Measurements from ENCODE around the gene DERL2.

Gene DERL2

GRCh38 chr17:5485270-5486205 is at the start of gene DERL2:
Gene DERL2, minus strand, starts transcription at chr17:5486178. Its CDS starts 17 bp downstream, at chr17:5486161.
- Histone ChIP-seq H3K4me3 (ENCODE audit: insufficient read length, low read depth) (peak within 1 kb of the TSS; percentile 86), H3K4me1 (ENCODE audit: insufficient read depth, insufficient read length) (no peaks in the 10 kb centered on the region), H3K9me3 (ENCODE audit: insufficient read depth, low read length) (no peaks in the 10 kb centered on the region), H3K9ac (ENCODE audit: insufficient read length, low read depth) (peak within 1 kb of the TSS; percentile 88), H3K27me3 (ENCODE audit: insufficient read depth, insufficient read length) (no peaks in the 10 kb centered on the region), H3K36me3 (ENCODE audit: insufficient read depth, insufficient read length, low read length) (peaks cover 72% of the 10 kb centered on the region)
- no peak for DNase-seq (ENCODE audit: low read depth, low spot score)
- no peak for TF ChIP-seq SUZ12 (IDR thresholded peaks at IDR 0.05; ENCODE audit: extremely low read depth, insufficient read depth, insufficient read length)
- peak; percentile 16 for TF ChIP-seq YY1 (IDR thresholded peaks at IDR 0.05; ENCODE audit: insufficient read depth, insufficient read length)
- no peak for TF ChIP-seq ZNF274 (IDR thresholded peaks at IDR 0.05; ENCODE audit: low read depth, low read length)

DNA sequence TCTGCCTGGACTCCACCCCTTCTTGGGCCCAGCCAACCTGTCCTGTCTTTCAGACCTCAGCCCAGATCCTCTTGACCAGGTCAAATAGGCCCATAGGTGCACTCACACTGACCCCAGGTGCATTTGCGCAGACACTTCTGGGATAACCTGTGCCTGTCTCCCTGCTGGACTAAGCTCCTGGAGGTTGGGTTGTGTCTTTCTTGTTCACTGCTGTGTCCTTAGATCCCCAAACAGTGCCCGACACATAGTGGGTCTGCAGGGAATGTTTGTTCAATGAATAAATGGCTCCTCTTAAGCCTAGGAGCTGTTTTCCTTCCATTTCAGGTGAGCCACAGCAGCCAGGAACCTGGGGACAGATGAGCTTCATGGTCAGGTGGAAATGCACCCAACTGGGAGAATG is 49.5 kb upstream of the DERL2 start:
- TF ChIP-seq SUZ12 (IDR thresholded peaks at IDR 0.05; ENCODE audit: extremely low read depth, insufficient read depth, insufficient read length) (no peak), YY1 (IDR thresholded peaks at IDR 0.05; ENCODE audit: insufficient read depth, insufficient read length) (no peak), ZNF274 (IDR thresholded peaks at IDR 0.05; ENCODE audit: low read depth, low read length) (no peak)
- H3K9me3 ChIP-seq (ENCODE audit: insufficient read depth, low read length) = no peaks in the 10 kb centered on the region
- DNase-seq (ENCODE audit: low read depth, low spot score) = no peak
- H3K4me1 ChIP-seq (ENCODE audit: insufficient read depth, insufficient read length) = no peaks in the 10 kb centered on the region
- no peaks in the 10 kb centered on the region for H3K36me3 ChIP-seq (ENCODE audit: insufficient read depth, insufficient read length, low read length)
- H3K4me3 ChIP-seq (ENCODE audit: insufficient read length, low read depth) = no peak overlapping the region
- H3K27me3 ChIP-seq (ENCODE audit: insufficient read depth, insufficient read length) = no peaks in the 10 kb centered on the region
- no peak overlapping the region for H3K9ac ChIP-seq (ENCODE audit: insufficient read length, low read depth)

DNA sequence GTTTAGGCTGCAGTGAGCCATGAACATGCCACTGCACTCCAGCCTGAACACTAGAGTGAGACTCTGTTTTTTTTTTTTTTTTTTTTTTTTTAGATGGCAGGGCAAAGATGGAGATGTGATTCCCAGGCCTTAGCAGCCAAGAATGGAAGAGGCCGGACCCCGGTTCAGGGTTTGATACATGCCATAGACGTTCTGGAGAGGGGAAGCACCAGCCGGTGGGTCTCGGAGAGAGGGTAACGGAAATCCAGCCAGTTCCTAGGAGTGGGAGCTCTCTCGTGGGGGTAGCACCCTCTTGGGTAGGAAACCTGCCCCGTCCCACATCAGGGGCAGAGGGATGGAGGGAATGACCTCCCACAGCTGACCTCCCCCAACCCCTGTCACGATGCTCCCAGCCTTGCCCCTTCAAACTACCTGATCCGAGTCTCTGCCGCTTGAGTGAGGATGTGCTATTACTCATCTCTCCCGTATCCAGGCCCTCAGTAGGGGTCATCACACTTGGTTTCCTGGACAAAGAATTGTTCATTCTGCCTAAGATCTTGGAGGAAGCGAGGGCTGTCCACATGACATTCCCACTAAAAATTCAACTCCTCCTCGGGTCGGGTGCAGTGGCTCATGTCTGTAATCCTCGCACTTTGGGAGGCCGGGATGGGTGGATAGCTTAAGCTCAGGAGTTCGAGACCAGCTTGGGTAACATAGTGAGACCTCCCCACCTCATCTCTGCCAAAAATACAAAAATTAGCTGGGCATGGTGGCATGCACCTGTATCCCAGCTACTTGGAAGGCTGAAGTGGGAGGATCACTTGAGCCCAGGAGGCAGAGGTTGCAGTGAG is 47.7 kb upstream of the DERL2 start:
- Histone ChIP-seq H3K36me3 (ENCODE audit: insufficient read depth, insufficient read length, low read length) (no peaks in the 10 kb centered on the region), H3K4me3 (ENCODE audit: insufficient read length, low read depth) (no peak overlapping the region), H3K9me3 (ENCODE audit: insufficient read depth, low read length) (no peaks in the 10 kb centered on the region), H3K9ac (ENCODE audit: insufficient read length, low read depth) (no peak overlapping the region), H3K4me1 (ENCODE audit: insufficient read depth, insufficient read length) (no peaks in the 10 kb centered on the region), H3K27me3 (ENCODE audit: insufficient read depth, insufficient read length) (no peaks in the 10 kb centered on the region)
- DNase-seq (ENCODE audit: low read depth, low spot score) = no peak
- TF ChIP-seq SUZ12 (IDR thresholded peaks at IDR 0.05; ENCODE audit: extremely low read depth, insufficient read depth, insufficient read length) = no peak
- no peak for TF ChIP-seq ZNF274 (IDR thresholded peaks at IDR 0.05; ENCODE audit: low read depth, low read length)
- TF ChIP-seq YY1 (IDR thresholded peaks at IDR 0.05; ENCODE audit: insufficient read depth, insufficient read length) = no peak

DNA sequence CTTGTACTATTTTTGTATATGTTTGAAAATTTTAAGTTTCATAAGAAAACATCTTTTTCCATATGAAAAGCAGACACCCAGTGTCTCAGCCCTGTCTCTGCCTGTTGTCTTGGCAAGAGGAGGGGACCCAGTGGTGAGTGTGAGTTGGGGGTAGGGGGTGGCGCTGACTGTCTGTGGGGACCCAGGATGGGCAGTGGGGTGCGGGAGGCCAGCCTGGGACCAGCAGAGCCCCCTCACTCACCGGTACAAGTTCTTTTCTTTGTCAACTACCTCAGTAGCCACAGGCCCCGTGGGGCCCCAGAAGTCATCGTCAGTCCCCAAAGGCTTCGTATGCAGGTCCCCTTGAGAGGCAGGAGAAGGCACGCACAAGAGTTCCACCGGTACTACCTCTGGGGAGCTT is 46.6 kb upstream of the DERL2 start:
- no peak overlapping the region for H3K4me3 ChIP-seq (ENCODE audit: insufficient read length, low read depth)
- no peak for DNase-seq (ENCODE audit: low read depth, low spot score)
- H3K27me3 ChIP-seq (ENCODE audit: insufficient read depth, insufficient read length) = no peaks in the 10 kb centered on the region
- no peaks in the 10 kb centered on the region for H3K36me3 ChIP-seq (ENCODE audit: insufficient read depth, insufficient read length, low read length)
- TF ChIP-seq YY1 (IDR thresholded peaks at IDR 0.05; ENCODE audit: insufficient read depth, insufficient read length) (no peak), ZNF274 (IDR thresholded peaks at IDR 0.05; ENCODE audit: low read depth, low read length) (no peak), SUZ12 (IDR thresholded peaks at IDR 0.05; ENCODE audit: extremely low read depth, insufficient read depth, insufficient read length) (no peak)
- no peak overlapping the region for H3K9ac ChIP-seq (ENCODE audit: insufficient read length, low read depth)
- no peaks in the 10 kb centered on the region for H3K9me3 ChIP-seq (ENCODE audit: insufficient read depth, low read length)
- peaks cover 2% of the 10 kb centered on the region for H3K4me1 ChIP-seq (ENCODE audit: insufficient read depth, insufficient read length)

DNA sequence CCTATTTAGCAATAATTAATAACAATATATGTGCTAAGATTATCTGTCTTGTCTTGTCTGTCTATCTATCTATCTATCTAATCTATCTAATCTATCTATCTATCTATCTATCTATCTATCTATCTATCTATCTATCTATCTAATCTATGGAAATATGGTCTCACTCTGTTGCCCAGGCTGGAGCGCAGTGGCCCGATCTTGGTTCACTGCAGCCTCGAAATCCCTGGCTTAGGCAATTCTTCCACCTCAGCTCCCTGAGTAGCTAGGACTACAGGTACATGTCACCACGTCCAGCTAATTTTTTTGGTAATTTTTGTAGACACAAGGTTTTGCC is 45.1 kb upstream of the DERL2 start:
- no peaks in the 10 kb centered on the region for H3K27me3 ChIP-seq (ENCODE audit: insufficient read depth, insufficient read length)
- H3K36me3 ChIP-seq (ENCODE audit: insufficient read depth, insufficient read length, low read length) = no peaks in the 10 kb centered on the region
- H3K4me1 ChIP-seq (ENCODE audit: insufficient read depth, insufficient read length) = peaks cover 7% of the 10 kb centered on the region
- H3K9me3 ChIP-seq (ENCODE audit: insufficient read depth, low read length) = no peaks in the 10 kb centered on the region
- H3K9ac ChIP-seq (ENCODE audit: insufficient read length, low read depth) = no peak overlapping the region
- no peak overlapping the region for H3K4me3 ChIP-seq (ENCODE audit: insufficient read length, low read depth)
- DNase-seq (ENCODE audit: low read depth, low spot score) = no peak
- TF ChIP-seq SUZ12 (IDR thresholded peaks at IDR 0.05; ENCODE audit: extremely low read depth, insufficient read depth, insufficient read length) (no peak), YY1 (IDR thresholded peaks at IDR 0.05; ENCODE audit: insufficient read depth, insufficient read length) (no peak), ZNF274 (IDR thresholded peaks at IDR 0.05; ENCODE audit: low read depth, low read length) (no peak)

- TF ChIP-seq ZNF274 (IDR thresholded peaks at IDR 0.05; ENCODE audit: low read depth, low read length) (no peak), YY1 (IDR thresholded peaks at IDR 0.05; ENCODE audit: insufficient read depth, insufficient read length) (no peak), SUZ12 (IDR thresholded peaks at IDR 0.05; ENCODE audit: extremely low read depth, insufficient read depth, insufficient read length) (no peak)
- DNase-seq (ENCODE audit: low read depth, low spot score) = no peak
- H3K9ac ChIP-seq (ENCODE audit: insufficient read length, low read depth) = no peak overlapping the region
- no peaks in the 10 kb centered on the region for H3K9me3 ChIP-seq (ENCODE audit: insufficient read depth, low read length)
- H3K4me1 ChIP-seq (ENCODE audit: insufficient read depth, insufficient read length) = peaks cover 7% of the 10 kb centered on the region
- H3K27me3 ChIP-seq (ENCODE audit: insufficient read depth, insufficient read length) = no peaks in the 10 kb centered on the region
- no peaks in the 10 kb centered on the region for H3K36me3 ChIP-seq (ENCODE audit: insufficient read depth, insufficient read length, low read length)
- H3K4me3 ChIP-seq (ENCODE audit: insufficient read length, low read depth) = no peak overlapping the region
Observed at GRCh38 chr17:5530265-5531084, 44.5 kb upstream of the DERL2 start.
